Left ventricle myocardium superior (tissue), 1 donor: Measurements from ENCODE around the gene TFCP2L1. TPM values are rescaled to one million over a fixed set of nuclear protein-coding genes. Genes with fewer than 3 reads are reported as not detected.
"Not testable (repeated sequence)": the region's sequence is repeated elsewhere in the genome, so short reads cannot be mapped to it uniquely, and the experiment has no call there.

Source experiments
- ATAC-seq: fragments of 200-7000 bp; cut with Tn5 transposase; one replicate; pipeline ENCODE4 v1.9.1; 2020; ENCODE audit warnings: mild to moderate bottlenecking, moderate library complexity
- DNase-seq: peaks from one replicate; pipeline ENCODE4 v3.0.0-alpha.2; 2020
- intact Hi-C: fragments of 100-400 bp; cut with micrococcal nuclease; formaldehyde crosslinking; loops from one replicate; pipeline ENCODE4 v1.11.0; 2022
- total RNA-seq: library from RNA; stranded (reverse); fragmentation: NEBNext Ultra II Directional; extraction: Animal tissue kit (Norgen Biotek cat#: 25700); gene quantifications from one replicate; pipeline ENCODE4 v1.2.1, GENCODE V29; 2021
- donor health status: DM: no; HTN: yes; CAD: no; lungs with severe emphysema.

TFCP2L1 gene
- total RNA-seq, 1 donor from 2014 or later, result 0.17 TPM

DNA sequence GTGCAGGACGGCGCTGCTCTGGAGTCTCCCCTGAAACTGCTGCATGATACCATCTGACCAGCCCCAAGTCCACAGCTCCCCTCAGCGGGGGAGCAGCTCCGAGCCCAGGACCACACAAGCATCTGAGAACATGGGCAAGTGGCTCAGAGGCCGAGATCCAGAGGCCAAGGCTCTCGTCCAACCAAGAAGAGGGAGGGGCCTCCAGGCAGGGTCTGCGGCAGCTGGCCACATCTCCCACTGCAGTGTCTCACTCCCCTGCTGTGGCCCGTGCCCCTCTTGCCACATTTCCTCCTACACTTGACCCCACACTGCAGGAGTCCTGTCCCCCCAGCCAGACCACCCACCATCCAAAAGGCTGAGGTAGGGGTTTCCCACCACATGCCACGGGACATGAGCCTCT lies 50.2 kb downstream of the TFCP2L1 start:
- peak; percentile 25 for DNase-seq
- intact Hi-C loops, result no loop called here
- no peak for ATAC-seq

DNA sequence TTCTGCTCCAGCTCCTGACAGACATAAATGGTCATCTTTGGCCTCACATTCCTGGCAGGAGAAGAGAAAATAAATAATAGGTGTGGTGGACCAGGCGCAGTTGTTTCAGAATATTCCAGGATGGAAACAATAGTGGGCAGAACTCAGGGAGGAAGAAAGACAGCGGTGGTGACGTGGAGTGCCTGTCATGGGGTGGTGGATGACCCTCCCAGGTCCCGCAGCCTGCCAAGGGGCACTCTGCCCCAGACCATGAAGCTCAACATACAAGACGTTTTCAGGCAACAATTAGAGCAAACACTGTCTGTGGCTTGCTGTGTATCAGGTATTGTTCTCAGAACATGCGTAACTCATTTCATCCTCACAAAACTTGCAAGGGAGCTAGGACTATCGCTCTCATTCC lies 50.9 kb downstream of the TFCP2L1 start:
- intact Hi-C loops, result no loop called here
- ATAC-seq (no peak), DNase-seq (no peak)

DNA sequence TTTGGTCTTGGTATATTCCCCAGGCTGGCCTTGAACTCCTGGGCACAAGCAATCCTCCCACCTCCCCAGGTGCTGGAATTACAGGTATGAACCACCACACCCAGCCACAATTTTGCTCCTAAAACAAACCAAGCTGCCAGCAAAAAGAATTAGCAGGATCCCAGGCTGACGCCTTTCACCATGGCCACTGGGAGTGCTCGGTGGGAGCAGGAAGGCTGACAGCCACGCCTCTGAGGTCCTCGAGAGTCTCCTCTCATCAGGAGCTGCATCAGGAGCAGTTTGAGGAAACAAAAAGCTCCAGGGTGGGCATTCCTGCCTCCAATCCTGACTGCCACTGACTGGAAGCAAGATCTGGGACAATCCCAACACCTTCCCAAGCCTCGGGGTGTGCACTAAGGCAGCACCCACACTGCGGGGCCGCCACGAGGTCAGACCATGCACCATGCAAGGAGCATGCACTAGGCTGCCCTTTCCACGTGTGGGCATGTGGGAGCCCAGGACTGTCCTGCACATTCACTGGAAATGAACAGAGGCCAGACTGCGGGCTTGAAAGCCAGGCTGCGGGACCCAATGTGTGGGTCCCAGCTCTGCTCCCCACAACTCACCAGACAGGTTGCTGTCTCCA lies 51.4 kb downstream of the TFCP2L1 start:
- ATAC-seq (no peak), DNase-seq (peak; percentile 15)
- intact Hi-C loops, result no loop called here

DNA sequence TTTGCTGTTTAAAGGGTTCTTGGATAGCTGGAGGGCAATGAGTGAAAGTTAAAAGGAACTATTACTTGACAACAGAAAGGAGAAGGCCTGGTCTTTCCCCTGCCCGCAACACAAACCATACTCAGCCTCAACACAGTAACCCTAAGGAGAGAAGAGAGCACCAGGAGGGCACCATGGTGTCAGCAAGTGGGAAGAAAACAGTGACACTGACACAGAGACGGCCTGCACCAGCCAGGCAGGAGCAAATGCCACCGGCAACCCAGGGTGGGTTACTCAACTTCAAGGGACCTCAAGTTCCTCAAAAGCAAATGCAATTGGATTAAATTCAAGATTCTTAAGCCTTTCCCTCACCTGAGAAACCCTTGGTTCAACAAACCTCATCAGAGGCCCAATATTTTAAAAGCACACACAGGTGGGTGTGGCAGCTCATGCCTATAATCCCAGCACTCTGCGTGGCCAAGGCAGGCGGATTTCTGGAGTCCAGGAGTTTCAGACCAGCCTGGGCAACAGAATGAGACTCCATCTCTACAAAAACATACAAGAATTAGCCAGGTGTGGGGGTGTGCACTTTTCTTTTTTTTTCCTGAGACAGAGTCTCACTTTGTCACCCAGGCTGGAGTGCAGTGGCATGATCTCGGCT lies 52.3 kb downstream of the TFCP2L1 start:
- intact Hi-C loops, result no loop called here
- ATAC-seq (no peak), DNase-seq (no peak)

DNA sequence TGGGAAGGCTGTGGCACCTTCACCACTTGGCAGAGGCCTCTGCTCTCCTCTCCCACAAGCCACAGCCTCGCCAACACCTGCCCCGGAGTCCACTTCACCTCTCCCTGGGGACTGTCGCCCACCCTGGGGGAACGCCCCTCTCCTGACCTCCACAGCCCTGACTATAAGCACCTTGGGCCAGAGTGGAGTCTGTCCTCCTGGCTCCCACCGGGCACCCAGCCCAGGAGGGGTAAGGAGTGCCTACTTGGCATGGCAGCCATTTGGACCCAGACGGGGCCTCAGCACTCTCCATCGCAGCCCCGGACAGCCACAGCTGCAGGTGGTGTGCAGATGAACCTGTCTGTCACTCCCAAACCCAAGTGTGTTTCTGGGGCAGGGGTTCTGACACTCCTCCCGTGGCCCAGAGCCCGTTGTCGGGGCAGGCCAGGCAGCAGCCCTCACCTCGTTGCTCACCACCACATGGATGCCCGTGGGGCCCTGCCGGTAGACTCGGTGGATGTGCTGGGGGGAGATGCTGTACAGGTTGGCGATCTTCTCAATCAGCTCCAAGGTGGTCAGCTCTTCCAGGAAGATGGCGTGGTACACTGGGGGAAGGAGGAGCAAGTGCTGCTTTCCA lies 53.5 kb downstream of the TFCP2L1 start:
- DNase-seq (no peak), ATAC-seq (no peak)
- intact Hi-C loops, result no loop called here

DNA sequence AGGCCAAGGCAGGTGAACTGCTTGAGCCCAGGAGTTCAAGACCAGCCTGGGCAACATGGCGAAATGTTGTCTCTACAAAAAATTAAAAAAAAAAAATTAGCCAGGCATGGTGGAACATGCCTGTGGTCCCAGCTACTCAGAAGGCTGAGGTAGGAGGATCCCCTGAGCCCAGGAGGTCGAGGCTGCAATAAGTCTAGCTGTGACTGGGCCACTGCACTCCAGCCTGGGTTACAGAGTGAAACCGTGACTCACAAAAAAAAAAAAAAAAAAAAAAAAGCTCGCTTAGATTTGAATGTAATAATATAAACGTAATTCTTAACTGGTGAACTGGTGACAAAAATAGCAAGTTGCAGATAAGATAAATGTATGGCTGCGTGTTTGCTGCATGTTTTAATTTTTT lies 56.5 kb downstream of the TFCP2L1 start:
- intact Hi-C loops, result no loop called here
- DNase-seq (no peak), ATAC-seq (no peak)

DNA sequence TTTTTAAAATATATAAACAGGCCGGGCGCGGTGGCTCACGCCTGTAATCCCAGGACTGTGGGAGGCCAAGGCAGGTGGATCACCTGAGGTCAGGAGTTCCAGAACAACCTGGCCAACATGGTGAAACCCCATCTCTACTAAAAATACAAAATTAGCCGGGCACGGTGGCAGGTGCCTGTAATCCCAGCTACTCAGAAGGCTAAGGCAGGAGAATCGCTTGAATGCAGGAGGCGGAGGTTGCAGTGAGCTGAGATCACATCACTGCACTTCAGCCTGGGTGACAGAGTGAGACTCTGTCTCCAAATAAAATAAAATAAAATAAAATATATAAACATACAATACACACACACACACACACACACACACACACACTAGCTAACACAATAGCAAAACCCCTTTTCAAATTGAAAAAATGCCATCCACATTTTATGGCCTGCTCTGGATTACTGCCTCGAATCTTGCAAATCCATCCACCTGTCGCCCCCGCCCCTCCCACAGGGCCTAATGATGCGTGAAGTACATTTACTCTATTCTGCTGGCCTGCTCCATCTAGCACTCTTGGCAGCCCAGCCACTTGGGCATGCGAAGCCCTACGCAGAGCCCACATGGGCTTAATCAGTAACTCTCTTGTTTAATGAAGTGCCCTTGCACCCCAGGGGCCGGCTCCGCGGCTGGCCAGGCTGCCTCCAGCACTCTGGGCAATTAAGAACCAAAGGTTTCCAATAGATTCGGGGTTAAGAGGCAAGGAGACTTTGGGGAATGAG lies 57.4 kb downstream of the TFCP2L1 start:
- intact Hi-C loops, ATAC-seq, DNase-seq: not testable (repeated sequence)

DNA sequence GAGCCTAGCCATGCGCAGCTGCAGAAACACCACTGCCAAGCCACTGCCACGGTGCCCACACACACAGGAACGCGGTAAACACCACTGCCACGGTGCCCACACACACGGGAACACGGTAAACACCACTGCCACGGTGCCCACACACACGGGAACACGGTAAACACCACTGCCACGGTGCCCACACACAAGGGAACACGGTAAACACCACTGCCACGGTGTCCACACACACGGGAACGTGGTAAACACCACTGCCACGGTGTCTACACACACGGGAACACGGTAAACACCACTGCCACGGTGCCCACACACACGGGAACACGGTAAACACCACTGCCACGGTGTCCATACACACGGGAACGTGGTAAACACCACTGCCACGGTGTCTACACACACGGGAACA lies 59.3 kb downstream of the TFCP2L1 start:
- DNase-seq, ATAC-seq, intact Hi-C loops: not testable (repeated sequence)

DNA sequence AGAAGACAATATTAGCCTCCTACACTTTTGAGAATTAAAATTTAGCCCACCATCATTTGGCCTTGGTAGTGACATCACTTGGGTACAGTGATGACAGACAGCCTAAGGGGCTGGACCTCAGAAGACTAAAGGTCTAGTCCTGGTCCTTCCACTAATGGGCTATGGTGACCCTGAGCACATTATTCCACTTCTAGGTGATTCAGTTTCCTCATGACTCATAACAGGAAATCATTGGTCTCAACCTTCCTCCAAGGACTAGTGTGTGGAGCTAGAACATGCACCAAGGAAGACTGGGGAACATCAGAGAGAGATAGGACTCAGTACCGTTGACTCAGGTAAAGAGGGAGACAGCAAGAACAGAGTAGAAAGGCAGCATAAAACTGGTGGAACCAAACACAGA lies 64.0 kb downstream of the TFCP2L1 start:
- ATAC-seq, result no peak
- DNase-seq, result no peak
- intact Hi-C loops, result no loop called here

DNA sequence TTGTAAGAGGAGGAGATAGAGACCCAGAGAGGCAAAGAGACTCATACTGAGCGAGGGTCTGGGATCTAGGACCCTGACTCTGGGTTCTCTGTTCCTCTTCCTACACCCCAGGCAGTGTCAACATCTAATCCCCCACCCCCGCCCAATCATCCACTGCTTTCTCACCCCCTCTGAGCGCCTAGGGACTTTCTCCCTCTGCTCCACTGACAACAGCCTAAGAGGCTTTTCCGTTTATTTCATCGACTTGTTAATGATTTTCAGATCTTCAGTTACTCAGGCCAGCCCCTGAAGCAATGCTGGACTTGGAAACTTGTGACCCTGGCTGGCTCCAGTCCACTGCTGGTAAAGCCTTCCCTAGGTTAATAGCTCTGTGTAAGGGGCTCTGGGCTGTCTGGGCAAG lies 65.1 kb downstream of the TFCP2L1 start:
- ATAC-seq, result no peak
- intact Hi-C loops, result no loop called here
- no peak for DNase-seq

DNA sequence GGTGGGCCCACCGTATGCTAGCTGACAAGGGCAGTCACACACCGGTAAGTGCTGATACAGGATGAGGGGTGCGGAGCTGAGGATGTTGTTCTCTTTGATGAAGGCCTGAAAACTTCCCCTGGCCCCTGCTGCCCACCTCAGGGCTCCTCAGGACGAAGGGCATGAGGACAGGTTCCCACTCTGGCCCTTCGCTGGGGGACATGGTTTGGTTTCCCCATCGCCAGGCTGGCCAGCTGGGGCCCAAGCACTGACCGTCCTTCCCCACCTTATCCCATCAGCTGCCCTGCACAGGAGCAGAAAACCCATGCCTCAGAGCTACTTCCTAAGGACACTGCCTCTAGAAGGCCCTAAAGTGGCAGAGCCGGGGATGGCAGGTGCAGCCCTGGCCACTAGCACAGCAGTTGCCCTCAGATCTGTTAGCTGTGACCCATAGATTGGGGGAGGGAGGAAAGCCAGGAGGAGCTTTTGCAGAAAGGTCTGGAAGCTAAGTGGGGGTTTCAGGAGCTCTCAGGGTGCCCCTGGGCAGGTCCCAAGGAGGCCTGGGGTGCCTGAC lies 66.5 kb downstream of the TFCP2L1 start:
- ATAC-seq (no peak), DNase-seq (no peak)
- intact Hi-C loops, result no loop called here

DNA sequence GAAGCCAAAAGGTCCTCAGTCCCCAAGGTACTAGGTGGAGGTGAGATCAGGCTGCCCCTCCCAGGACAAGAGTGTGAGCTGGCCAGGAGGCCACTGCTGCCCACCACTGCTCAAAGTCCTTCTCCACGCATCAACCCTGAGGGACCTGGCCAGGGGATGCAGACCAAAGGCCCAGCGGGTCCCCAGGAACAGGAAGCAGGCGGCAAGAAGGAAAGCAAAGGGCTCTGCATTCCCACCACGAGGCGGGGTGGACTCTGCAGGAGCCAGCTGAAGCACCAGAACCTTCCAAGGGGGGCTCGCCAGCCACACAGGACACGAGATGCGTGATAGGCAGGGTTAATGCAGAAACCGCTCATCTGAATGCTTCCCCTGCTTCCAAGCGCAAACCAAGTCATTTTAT lies 67.4 kb downstream of the TFCP2L1 start:
- DNase-seq, result no peak
- intact Hi-C loops, result no loop called here
- no peak for ATAC-seq

DNA sequence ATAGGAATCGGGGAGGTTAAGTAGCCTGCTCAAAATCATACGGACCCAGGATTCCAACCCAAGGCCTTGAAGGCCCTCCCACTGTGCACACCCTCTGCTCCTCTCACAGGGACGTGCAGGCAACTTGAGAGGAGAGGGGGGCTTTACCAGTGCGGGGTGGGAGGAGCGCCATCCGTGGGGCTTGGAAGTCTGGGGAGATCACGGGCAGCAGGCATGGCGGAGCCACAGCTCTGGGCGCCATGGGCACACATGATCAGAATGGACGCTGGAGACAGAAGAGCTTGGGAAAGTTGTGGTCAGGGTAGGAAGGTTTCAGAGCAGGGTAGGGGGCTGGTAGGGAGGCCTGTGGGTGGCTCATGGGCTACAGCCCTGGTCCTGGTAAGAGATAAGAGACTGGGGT lies 70.7 kb downstream of the TFCP2L1 start:
- DNase-seq, result no peak
- no peak for ATAC-seq
- intact Hi-C loops, result no loop called here

DNA sequence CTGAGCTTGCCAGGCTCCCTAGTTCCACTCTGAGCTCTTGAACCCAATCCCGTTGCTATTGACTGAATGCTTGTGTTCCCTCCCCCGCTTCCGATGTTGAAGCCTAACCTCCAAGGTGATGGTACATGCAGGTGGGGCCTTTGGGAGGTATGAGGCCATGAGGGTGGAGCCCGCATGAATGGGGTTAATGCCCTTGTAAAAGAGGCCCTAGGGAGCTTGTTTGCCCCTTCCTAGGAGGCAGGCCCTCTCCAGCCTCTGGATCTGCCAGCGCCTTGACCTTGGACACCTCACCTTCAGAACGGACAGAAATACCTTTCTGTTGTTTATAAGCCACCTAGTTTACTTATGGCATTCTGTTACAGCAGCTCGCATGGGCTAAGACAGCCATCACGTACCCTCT lies 71.6 kb downstream of the TFCP2L1 start:
- no peak for ATAC-seq
- no peak for DNase-seq
- intact Hi-C loops, result no loop called here

DNA sequence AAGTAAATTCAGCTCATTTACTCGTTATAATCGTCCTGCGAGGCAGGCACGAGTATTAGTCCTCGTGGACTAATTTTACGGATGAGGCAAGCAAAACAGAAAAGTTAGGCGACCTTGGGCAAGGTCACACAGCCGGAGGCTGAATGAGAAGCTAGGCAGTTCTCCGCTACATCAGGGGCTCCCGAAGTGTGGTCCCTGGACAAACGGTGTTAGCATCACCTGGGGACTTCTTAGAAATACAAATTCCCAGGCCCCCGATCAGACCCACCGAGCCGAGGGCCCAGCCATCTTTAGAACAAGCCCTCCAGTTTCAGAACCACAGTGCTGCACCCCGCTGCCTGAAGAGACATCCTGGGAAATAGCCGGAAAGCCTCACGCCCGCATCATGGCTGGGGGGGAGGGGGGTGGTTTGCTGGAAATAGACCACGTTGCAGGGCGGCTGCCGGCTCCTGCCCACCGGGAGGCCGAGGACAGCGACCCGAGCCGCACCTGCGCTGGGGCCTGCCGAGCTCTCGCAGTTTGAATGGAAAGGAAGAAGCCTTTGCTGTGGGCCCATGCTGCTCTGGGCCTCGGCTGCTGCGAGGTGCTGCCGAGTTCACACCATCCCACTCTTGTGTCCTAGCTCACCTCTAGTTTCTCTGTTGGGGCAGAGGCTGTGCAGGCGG lies 72.2 kb downstream of the TFCP2L1 start:
- intact Hi-C loops, result no loop called here
- DNase-seq (no peak), ATAC-seq (no peak)

DNA sequence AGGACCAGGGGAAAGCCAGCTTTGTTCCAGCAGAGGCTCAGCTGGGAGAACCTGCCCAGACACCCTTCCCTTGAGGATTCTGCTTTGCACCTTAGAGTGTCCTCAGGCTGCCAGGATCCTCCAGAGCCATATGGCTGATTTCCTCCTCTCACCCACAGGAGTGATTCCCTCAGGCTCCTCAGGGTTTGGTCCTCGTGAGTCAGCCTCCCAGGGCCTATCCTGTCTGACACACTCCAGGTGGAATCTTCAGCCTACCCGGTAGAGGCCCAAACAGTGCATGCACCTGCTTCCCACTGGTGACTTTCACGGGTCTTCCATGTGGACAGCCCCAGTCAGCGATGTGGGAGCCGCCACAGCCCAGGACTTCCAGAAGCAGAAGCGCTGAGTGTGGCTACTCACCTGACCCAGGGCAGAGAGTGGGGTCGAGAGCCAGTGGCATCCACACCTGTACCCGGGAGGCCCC lies 73.3 kb downstream of the TFCP2L1 start:
- no peak for DNase-seq
- intact Hi-C loops, result no loop called here

DNA sequence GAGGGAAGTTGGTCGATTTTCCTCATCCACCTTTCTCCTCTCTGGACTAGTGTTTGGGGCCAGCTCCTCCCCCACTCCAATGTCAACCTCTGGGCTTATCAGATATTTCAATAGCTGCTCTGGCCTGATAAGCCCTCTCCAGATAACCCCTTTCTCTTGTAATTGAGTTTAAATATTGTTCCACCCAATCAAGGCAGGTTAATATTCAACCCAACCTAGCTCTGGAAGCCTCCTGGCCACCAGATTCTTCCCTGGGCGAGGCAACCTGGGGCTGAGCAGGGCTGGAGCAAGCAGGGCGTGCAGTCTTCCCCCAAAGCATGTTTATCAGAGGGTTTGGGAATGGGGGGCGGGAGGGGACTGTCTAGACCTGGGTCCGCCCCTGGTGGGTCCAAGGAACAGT lies 73.8 kb downstream of the TFCP2L1 start:
- ATAC-seq, result no peak
- intact Hi-C loops, result no loop called here

More for the DNA sequence above, 73.3 kb downstream of the TFCP2L1 start:
- no peak for ATAC-seq

DNA sequence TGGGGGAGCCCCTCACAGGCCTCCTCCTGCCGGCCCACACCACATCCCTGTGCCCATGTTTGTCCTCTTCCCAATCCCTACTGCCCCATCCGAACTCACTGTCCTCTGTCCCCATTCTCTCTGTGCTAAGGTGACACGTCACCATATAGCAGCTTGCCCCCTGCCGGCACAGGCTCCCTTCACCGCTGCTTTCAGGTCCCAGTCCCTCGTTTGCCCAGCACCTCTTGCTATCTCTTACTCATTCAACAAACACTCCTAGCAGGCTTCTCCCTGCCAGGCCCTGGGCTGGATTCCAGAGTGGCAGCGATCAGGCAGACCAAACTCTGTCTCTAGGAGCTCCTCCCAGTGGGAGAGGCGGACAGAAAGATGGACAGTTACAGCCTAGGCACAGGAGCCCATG lies 74.3 kb downstream of the TFCP2L1 start:
- DNase-seq (peak; percentile 56), ATAC-seq (peak; percentile 85)
- intact Hi-C loops, result no loop called here

More for the DNA sequence above, 73.8 kb downstream of the TFCP2L1 start:
- DNase-seq, result no peak

DNA sequence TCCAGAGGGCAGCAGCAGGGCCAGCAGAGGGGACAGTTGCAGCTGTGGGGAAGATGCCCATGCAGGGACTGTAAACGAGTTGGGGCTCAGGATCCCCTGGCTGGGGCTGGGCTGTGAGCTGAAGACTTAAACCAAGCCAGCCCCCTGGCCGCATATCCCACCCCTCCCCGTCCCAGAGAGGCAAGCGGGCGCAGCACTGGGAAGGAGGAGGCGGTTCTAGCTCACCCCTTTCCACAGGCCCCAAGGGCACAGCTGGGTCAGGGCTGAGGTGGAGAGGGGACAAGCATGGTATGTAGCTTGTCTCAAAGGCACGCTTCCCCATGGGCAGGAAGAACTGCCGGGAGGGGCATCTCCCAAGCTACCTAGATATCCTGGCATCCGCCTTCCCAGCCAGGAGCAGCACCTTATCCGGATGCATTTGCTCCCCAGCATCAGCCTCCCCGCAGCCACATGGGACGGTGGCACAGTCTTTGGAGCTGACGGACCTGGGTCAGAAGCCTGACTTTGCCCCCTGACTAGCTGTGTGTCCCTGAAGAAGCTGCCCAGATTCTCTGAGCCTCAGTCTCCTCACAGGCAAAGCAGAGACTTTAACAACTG lies 75.9 kb downstream of the TFCP2L1 start:
- ATAC-seq (no peak), DNase-seq (no peak)
- intact Hi-C loops, result no loop called here
